Activated naive CD8-positive, alpha-beta T cell treated with anti-CD3 and anti-CD28 coated beads for 36 hours (primary cell): ENCODE results near the gene LMNB1. TPM values are rescaled to one million over a fixed set of nuclear protein-coding genes. Genes with fewer than 3 reads are reported as not detected.

Experiments used
- DNase-seq: peaks from one replicate; pipeline ENCODE4 v3.0.0; 2021
- H3K27ac Mint-ChIP-seq: one replicate; pipeline ENCODE4 v1.8.0; 2022; ENCODE audit warnings: mild to moderate bottlenecking, moderate library complexity, mixed read lengths
- H3K27me3 Mint-ChIP-seq: one replicate; pipeline ENCODE4 v1.8.0; 2022; ENCODE audit warnings: mild to moderate bottlenecking, mixed read lengths
- H3K36me3 Mint-ChIP-seq: one replicate; pipeline ENCODE4 v1.8.0; 2021; ENCODE audit warnings: mild to moderate bottlenecking, mixed read lengths
- H3K4me1 Mint-ChIP-seq: one replicate; pipeline ENCODE4 v1.8.0; 2021; ENCODE audit warnings: mixed read lengths
- H3K4me3 Mint-ChIP-seq: one replicate; pipeline ENCODE4 v1.8.0; 2022; ENCODE audit warnings: mild to moderate bottlenecking, moderate library complexity, mixed read lengths
- H3K9me3 Mint-ChIP-seq: one replicate; pipeline ENCODE4 v1.8.0; 2022; ENCODE audit warnings: mixed read lengths
- total RNA-seq, 2 experiments: library from RNA; stranded (reverse); gene quantifications; one replicate each; pipeline ENCODE4 v1.2.3, GENCODE V29; 2021

Gene LMNB1
- total RNA-seq, 2 experiments from 2014 or later = 229 to 231 TPM

GRCh38 chr5:126875303-126875785 lies 98.4 kb downstream of the LMNB1 start:
- no peak for DNase-seq
- no peak overlapping the region for H3K4me3 Mint-ChIP-seq
- peaks cover 5% of the 10 kb centered on the region for H3K36me3 Mint-ChIP-seq
- no peaks in the 10 kb centered on the region for H3K27me3 Mint-ChIP-seq
- no peaks in the 10 kb centered on the region for H3K4me1 Mint-ChIP-seq
- H3K9me3 Mint-ChIP-seq = no peaks in the 10 kb centered on the region
- H3K27ac Mint-ChIP-seq = no peak overlapping the region

GRCh38 chr5:126877602-126878001 lies 100.7 kb downstream of the LMNB1 start:
- Mint-ChIP-seq H3K36me3 (peaks cover 2% of the 10 kb centered on the region), H3K4me1 (no peaks in the 10 kb centered on the region), H3K27me3 (no peaks in the 10 kb centered on the region), H3K4me3 (no peak overlapping the region), H3K27ac (no peak overlapping the region), H3K9me3 (no peaks in the 10 kb centered on the region)
- DNase-seq = no peak

- Mint-ChIP-seq H3K4me3 (no peak overlapping the region), H3K4me1 (no peaks in the 10 kb centered on the region), H3K27me3 (no peaks in the 10 kb centered on the region), H3K36me3 (peaks cover 2% of the 10 kb centered on the region), H3K9me3 (no peaks in the 10 kb centered on the region), H3K27ac (no peak overlapping the region)
- DNase-seq = no peak
Observed at GRCh38 chr5:126878085-126878484, 101.1 kb downstream of the LMNB1 start.

- DNase-seq = no peak
- H3K4me1 Mint-ChIP-seq = no peaks in the 10 kb centered on the region
- no peaks in the 10 kb centered on the region for H3K27me3 Mint-ChIP-seq
- H3K9me3 Mint-ChIP-seq = no peaks in the 10 kb centered on the region
- no peak overlapping the region for H3K27ac Mint-ChIP-seq
- no peak overlapping the region for H3K4me3 Mint-ChIP-seq
- peaks cover 2% of the 10 kb centered on the region for H3K36me3 Mint-ChIP-seq
Observed at GRCh38 chr5:126878634-126879033, 101.7 kb downstream of the LMNB1 start.

GRCh38 chr5:126881821-126882600 lies 105.1 kb downstream of the LMNB1 start:
- Mint-ChIP-seq H3K27me3 (no peaks in the 10 kb centered on the region), H3K4me1 (no peaks in the 10 kb centered on the region), H3K27ac (no peak overlapping the region), H3K36me3 (peaks cover 2% of the 10 kb centered on the region), H3K9me3 (no peaks in the 10 kb centered on the region), H3K4me3 (no peak overlapping the region)
- DNase-seq = no peak

- Mint-ChIP-seq H3K9me3 (no peaks in the 10 kb centered on the region), H3K36me3 (peaks cover 2% of the 10 kb centered on the region), H3K4me3 (no peak overlapping the region), H3K27me3 (no peaks in the 10 kb centered on the region), H3K4me1 (no peaks in the 10 kb centered on the region), H3K27ac (no peak overlapping the region)
- DNase-seq = no peak
Observed at GRCh38 chr5:126883564-126884245, 106.8 kb downstream of the LMNB1 start.

- peaks cover 2% of the 10 kb centered on the region for H3K36me3 Mint-ChIP-seq
- no peaks in the 10 kb centered on the region for H3K27me3 Mint-ChIP-seq
- no peaks in the 10 kb centered on the region for H3K4me1 Mint-ChIP-seq
- no peak for DNase-seq
- no peak overlapping the region for H3K27ac Mint-ChIP-seq
- H3K9me3 Mint-ChIP-seq = no peaks in the 10 kb centered on the region
- no peak overlapping the region for H3K4me3 Mint-ChIP-seq
Observed at GRCh38 chr5:126884269-126884819, 107.4 kb downstream of the LMNB1 start.

Other genes with a start within 250 kb of the LMNB1 start
- 10 to 100 TPM; 15.4 to 16.9 TPM for gene ALDH7A1, start 181.9 kb upstream of the LMNB1 start, total RNA-seq
- 10 to 100 TPM; 62.3 to 69.6 TPM for gene PHAX, start 176.2 kb upstream of the LMNB1 start, total RNA-seq